ENCODE data around the gene PPP1R1C. TPM values are rescaled to one million over a fixed set of nuclear protein-coding genes. Genes with fewer than 3 reads are reported as not detected.

The PPP1R1C gene
- total RNA-seq, 4 donors from 2014 or later = 1.1 to 27.4 TPM; not detected in 2

DNA sequence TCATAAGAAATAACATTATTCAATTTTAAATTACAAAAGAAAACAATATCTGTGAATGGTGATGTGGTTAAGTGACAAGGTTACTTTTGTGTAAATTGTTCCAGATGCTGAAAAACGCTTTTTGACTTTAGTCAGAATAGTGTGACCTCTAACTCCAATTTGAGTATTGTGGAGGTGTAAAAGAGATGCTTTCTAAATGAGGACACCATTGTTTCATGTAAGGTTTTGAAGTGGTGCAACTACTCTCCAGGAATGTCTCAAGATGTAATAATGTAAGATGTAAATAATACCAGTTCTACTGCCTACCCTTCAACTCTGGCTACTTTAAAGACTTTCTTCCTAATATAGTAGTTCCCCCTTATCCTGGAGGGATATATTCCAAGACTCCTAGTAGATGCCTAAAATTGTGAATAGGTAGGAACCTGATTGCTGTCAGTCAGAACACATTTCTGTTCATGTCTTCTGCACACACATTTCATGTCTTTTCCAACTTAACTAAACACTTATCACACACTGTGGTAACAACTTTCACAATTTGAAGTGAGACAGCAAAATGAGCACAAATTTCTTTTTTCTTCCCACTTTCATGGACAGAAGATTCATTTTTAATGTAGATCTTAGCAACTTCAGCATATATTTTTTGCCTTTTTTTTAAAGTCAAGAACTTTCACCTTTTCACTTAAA, 39.1 kb upstream of the PPP1R1C start:
- H3K4me1 ChIP-seq = no peaks in the 10 kb centered on the region
- DNase-seq = no peak
- TF ChIP-seq POLR2A (IDR thresholded peaks at IDR 0.05) = no peak
- TF ChIP-seq, protein P1, sequence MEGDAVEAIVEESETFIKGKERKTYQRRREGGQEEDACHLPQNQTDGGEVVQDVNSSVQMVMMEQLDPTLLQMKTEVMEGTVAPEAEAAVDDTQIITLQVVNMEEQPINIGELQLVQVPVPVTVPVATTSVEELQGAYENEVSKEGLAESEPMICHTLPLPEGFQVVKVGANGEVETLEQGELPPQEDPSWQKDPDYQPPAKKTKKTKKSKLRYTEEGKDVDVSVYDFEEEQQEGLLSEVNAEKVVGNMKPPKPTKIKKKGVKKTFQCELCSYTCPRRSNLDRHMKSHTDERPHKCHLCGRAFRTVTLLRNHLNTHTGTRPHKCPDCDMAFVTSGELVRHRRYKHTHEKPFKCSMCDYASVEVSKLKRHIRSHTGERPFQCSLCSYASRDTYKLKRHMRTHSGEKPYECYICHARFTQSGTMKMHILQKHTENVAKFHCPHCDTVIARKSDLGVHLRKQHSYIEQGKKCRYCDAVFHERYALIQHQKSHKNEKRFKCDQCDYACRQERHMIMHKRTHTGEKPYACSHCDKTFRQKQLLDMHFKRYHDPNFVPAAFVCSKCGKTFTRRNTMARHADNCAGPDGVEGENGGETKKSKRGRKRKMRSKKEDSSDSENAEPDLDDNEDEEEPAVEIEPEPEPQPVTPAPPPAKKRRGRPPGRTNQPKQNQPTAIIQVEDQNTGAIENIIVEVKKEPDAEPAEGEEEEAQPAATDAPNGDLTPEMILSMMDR (IDR thresholded peaks at IDR 0.05) = no peak
- intact Hi-C loops (cut with DNase I; ENCODE audit: low total_unique reads) = no loop called here
- no peaks in the 10 kb centered on the region for H3K9me3 ChIP-seq
- no peak overlapping the region for H3K27ac ChIP-seq
- H3K4me3 ChIP-seq = no peak overlapping the region
- H3K27me3 ChIP-seq = no peaks in the 10 kb centered on the region
- no peaks in the 10 kb centered on the region for H3K36me3 ChIP-seq

DNA sequence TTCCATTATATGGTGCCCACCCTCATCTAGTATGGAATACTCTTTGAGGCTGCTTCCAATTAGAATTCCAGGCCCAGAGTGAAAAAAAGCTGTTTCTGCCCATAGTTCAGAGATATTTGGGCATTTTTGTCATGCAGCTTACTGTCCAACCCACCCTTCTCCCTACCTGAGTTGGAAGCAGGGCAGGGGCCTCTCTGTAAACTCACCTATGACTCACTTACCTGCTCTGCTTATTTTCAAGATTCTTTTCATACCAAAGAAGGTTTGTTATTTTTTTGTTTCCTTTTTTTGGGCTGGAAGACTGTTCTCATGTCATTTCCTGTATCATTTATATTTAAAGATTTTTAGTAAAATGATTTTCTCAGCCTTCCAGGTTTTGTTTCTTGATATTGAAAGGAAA, 38.4 kb upstream of the PPP1R1C start:
- no peaks in the 10 kb centered on the region for H3K27me3 ChIP-seq
- no peak for DNase-seq
- no peak overlapping the region for H3K27ac ChIP-seq
- TF ChIP-seq, protein P1 (IDR thresholded peaks at IDR 0.05) = no peak
- no peak for TF ChIP-seq POLR2A (IDR thresholded peaks at IDR 0.05)
- H3K9me3 ChIP-seq = no peaks in the 10 kb centered on the region
- intact Hi-C loops (cut with DNase I; ENCODE audit: low total_unique reads) = no loop called here
- no peak overlapping the region for H3K4me3 ChIP-seq
- no peaks in the 10 kb centered on the region for H3K4me1 ChIP-seq
- H3K36me3 ChIP-seq = no peaks in the 10 kb centered on the region

GRCh38 chr2:181948227-181948626, 37.4 kb upstream of the PPP1R1C start:
- no peaks in the 10 kb centered on the region for H3K36me3 ChIP-seq
- no peak overlapping the region for H3K4me3 ChIP-seq
- no peaks in the 10 kb centered on the region for H3K9me3 ChIP-seq
- intact Hi-C loops (cut with DNase I; ENCODE audit: low total_unique reads) = no loop called here
- no peak for DNase-seq
- H3K27me3 ChIP-seq = no peaks in the 10 kb centered on the region
- no peak overlapping the region for H3K27ac ChIP-seq
- no peaks in the 10 kb centered on the region for H3K4me1 ChIP-seq
- TF ChIP-seq, protein P1 (IDR thresholded peaks at IDR 0.05) = no peak
- no peak for TF ChIP-seq POLR2A (IDR thresholded peaks at IDR 0.05)

DNA sequence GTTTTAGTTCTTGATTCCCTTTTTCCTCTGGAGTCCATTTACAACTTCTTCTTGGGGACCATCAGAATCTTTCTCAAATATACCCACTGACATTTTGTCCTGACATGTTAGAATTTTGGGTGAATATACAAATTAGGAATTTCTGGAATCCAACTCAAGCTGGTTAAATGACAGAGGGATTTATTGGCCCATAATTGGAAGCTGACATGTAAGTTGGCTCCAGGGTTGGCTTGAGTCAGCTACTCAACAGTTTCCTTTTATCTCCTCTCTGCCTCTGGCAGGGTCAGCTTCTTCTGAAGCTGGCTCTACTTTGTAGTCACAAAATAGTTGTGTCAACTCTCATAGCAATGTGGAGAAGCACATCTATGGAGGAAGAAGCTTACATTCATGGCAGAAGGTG, 36.6 kb upstream of the PPP1R1C start:
- TF ChIP-seq, protein P1 (IDR thresholded peaks at IDR 0.05) = no peak
- no peak for TF ChIP-seq POLR2A (IDR thresholded peaks at IDR 0.05)
- no peaks in the 10 kb centered on the region for H3K36me3 ChIP-seq
- intact Hi-C loops (cut with DNase I; ENCODE audit: low total_unique reads) = no loop called here

GRCh38 chr2:181952404-181953226, 33.0 kb upstream of the PPP1R1C start:
- Histone ChIP-seq H3K9me3 (no peaks in the 10 kb centered on the region), H3K27me3 (no peaks in the 10 kb centered on the region), H3K27ac (no peak overlapping the region), H3K36me3 (no peaks in the 10 kb centered on the region), H3K4me1 (no peaks in the 10 kb centered on the region), H3K4me3 (no peak overlapping the region)
- intact Hi-C loops (cut with DNase I; ENCODE audit: low total_unique reads) = no loop called here
- DNase-seq = no peak
- TF ChIP-seq, protein P1 (IDR thresholded peaks at IDR 0.05) = no peak
- no peak for TF ChIP-seq POLR2A (IDR thresholded peaks at IDR 0.05)

More for the DNA sequence above, 36.6 kb upstream of the PPP1R1C start:
- H3K27ac ChIP-seq = no peak overlapping the region
- H3K4me3 ChIP-seq = no peak overlapping the region
- DNase-seq = no peak
- H3K27me3 ChIP-seq = no peaks in the 10 kb centered on the region
- H3K9me3 ChIP-seq = no peaks in the 10 kb centered on the region
- no peaks in the 10 kb centered on the region for H3K4me1 ChIP-seq

Measured in uterus (tissue), 4 donors.